Stimulated activated CD8-positive, alpha-beta memory T cell treated with anti-CD3 and anti-CD28 coated beads, Interleukin-15, amount 100 ng/mL, for 1 hour (primary cell): Measurements from ENCODE around the gene ETV3.

Experiments used
- DNase-seq: peaks from one replicate; pipeline ENCODE4 v3.0.0-alpha.2; 2020; ENCODE audit warnings: low read depth

Gene ETV3

DNA sequence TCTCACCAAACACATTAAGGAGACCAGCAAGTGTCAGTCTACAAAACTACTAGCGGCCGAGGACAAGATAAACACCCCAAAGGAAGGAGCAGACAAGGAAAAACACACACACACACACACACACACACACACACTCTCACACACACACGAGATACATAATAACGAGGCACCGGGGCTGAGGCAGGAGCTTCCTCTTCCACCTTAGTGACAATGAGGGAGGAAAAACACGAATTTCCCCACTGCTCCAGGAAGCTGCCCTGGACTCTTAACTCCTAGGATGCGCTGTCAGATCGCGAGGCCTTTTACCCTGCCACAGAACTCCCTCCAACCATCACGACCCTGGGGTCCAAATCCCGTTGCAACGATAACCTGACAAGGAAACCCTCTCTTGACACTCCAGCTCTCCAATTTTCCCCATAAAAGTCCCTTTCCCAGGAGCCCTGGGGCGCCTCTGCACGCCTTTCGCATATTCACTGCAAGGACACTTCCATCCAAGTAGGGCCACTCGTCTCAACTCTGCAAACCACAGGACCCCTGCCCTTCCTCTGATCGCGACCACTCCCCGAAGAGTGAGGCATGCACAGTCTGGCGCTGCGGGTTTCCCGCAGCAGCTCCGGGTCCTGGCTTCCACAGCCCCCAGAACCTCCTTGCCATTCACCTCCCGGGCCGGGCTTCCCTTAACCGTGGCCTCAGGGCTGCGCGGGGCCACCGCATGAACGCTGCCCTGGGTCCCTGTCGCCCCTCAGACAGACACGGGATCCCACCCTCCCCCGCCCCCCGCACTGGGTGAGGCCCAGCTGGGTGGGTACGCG is 581 bp downstream of the ETV3 start:
- DNase-seq: no peak

DNA sequence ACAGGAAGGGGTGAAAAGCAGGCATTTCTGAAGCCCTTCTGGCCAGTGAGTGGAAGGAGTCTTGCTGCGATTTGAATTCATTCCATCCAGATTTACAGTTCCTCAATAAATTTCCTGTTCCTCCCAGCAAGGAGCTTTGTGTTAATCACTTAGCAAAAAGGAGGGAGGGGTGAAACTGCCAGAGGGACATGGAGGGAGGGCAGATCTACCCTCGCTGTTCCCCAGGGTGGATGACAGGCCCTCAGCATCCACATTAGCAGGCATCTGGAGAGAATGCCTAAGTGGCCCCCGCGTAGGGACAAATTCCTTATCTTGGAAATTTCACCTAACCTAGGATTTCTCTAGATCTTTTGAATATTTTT is 1.2 kb downstream of the ETV3 start:
- DNase-seq: no peak

DNA sequence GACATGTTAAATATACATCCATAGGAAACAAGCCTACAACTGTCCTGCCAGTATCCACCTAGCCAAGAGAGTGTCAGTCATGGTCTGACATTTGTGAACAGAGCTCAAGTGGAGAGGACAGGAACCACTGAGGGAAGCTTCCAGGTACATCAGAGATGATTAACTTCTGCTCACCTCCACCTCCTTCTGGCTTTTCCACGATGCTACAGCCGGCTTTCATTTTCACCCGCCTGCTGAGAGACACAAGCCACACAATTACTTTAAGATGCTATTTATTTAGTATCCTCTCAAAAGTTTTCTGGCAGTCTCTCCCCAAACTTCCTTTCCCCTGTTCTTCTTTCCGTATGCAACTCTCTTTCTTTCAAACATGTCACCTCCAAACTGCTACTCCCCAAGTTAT is 2.1 kb downstream of the ETV3 start:
- DNase-seq: no peak

DNA sequence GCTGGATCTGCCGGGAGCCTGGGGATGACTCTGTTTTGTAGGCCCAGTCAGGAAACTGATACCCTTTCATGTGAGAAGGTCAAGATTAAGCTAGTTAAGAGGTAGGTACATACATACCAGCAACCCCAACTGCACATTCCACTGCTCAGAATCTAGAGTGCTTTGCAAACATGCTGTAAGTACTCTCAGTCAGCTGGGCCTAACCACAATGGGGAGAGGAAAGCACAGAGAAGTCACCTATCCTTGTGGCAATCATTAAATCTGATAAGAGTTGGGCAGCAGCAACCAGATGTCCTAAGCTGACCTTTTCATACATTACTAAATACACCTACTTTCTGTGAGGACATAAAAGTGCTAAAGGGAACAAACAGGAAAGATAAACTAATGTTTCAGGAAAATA is 2.5 kb downstream of the ETV3 start:
- no peak for DNase-seq

- no peak for DNase-seq
Observed at GRCh38 chr1:157135070-157135469, 3.1 kb downstream of the ETV3 start.

DNA sequence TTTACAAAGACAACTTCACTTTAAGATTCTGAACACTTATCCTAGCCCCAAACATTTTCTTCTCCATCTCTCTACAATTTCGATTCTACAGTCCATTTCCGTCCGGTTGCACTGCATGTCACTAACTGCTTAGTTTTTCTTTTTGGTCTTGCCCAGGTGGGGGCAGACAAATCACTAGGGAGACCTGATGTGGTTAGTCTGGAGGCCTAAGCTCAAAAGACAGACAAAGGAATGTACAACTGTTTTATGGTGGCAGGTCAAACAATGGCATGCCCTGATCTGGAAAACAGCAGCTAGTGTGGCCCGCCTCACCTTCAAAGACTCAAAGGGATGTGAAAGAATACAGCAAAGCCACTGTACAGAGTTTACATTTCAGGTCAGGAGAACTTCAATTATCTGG is 3.8 kb downstream of the ETV3 start:
- DNase-seq: no peak

- DNase-seq: no peak
Observed at GRCh38 chr1:157133426-157133825, 4.8 kb downstream of the ETV3 start.

- no peak for DNase-seq
Observed at GRCh38 chr1:157132616-157133167, 5.5 kb downstream of the ETV3 start.

- no peak for DNase-seq
Observed at GRCh38 chr1:157132111-157132510, 6.1 kb downstream of the ETV3 start.

DNA sequence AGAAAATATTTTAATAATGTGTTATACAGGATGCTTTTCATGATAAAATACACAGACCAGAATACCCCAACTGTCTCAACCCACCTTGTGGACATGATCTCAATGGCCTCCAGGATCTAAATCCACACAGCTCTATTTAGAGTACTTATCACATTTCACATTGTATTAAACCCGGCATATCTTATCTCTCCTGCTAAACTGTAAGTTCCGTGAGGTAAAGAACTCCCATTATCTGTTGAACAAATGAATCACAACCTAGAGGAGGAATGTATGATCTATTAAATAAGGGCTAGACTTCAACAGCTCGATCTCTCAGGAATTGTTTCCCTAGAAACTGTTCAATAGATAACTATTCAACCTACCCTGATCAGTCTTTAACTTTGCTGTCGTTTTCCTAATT is 6.9 kb downstream of the ETV3 start:
- DNase-seq: no peak

- no peak for DNase-seq
Observed at GRCh38 chr1:157124855-157125254, 13.3 kb downstream of the ETV3 start.

DNA sequence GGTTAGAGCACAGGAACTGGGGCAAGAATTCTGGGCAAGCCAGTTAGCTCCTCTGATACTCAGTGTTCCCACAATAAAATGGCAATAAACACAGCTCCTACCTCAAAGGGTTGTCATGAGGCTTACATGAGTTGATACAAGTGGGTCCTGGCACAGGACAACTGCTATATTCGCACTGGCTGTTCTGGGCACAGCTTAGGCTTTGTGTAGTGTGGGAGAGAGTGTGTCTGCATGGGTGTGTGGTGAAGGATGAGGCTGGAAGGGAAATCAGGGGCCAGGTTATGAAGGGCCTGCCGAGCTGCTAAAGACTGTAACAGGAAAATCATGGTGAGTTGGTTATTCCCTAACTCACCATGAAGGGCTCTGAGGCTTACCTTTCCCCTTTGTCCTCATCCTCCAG is 18.7 kb downstream of the ETV3 start:
- DNase-seq: no peak

GRCh38 chr1:157119008-157119407 is 19.2 kb downstream of the ETV3 start:
- DNase-seq: no peak

GRCh38 chr1:157117527-157118057 is 20.6 kb downstream of the ETV3 start:
- no peak for DNase-seq

DNA sequence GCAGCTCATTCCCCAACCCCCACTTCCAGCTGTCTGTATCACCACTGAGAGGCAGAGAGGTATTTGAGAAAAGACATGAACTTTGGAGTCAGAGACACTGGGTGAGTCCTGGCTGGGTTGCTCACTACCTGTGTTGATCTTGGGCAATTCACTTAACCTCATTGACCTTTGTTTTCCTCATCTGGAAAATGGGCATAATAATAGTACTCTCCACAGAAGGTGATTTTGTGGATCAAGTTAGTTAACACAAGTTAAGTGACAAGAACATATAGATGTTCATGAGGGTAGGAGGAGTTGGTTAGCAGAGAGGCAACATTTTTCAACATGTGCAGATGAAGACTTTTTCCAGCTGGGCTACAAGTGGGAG is 21.5 kb downstream of the ETV3 start:
- no peak for DNase-seq

DNA sequence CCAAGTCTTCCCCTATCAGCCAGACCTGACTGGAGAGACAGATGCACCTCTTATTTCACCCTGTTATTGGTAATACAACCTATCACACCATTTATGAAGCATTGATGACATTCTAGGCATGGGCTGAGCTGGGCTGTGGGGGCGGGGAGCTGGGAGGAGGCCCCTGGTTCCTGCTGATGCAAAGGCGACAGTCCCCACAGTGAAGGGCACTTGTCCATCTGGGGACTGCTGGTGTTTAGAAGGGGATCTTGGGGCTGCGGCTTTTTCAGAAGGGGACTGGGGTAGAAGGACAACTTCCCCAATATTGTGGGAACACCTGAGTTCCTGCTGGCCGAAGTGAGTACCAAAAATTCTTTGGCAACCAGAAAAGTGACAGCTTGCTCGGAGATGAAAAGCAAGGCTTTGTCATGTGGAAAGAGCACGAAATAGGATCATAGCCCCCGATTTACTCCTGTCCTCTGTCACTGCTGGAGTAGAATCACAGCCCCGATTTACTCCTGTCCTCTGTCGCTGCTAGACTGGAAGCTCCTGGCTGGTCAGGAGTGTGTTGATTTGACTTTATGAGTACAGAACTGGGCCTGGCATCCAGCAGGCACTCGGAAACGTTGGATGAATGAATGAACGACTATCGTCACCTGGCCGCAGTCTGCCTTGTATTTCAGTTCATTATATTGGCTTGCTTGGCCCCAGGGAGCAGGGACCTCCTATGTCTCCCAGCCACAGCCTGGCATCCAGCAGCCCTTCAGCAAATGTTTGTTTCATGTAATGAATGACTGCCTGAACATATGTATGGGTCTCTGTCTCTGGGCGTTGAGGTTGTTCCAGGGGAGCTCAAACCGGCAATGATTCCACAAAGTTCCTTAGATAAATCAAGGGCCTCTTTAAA is 22.1 kb downstream of the ETV3 start:
- DNase-seq: no peak

GRCh38 chr1:157115429-157115838 is 22.8 kb downstream of the ETV3 start:
- no peak for DNase-seq

DNA sequence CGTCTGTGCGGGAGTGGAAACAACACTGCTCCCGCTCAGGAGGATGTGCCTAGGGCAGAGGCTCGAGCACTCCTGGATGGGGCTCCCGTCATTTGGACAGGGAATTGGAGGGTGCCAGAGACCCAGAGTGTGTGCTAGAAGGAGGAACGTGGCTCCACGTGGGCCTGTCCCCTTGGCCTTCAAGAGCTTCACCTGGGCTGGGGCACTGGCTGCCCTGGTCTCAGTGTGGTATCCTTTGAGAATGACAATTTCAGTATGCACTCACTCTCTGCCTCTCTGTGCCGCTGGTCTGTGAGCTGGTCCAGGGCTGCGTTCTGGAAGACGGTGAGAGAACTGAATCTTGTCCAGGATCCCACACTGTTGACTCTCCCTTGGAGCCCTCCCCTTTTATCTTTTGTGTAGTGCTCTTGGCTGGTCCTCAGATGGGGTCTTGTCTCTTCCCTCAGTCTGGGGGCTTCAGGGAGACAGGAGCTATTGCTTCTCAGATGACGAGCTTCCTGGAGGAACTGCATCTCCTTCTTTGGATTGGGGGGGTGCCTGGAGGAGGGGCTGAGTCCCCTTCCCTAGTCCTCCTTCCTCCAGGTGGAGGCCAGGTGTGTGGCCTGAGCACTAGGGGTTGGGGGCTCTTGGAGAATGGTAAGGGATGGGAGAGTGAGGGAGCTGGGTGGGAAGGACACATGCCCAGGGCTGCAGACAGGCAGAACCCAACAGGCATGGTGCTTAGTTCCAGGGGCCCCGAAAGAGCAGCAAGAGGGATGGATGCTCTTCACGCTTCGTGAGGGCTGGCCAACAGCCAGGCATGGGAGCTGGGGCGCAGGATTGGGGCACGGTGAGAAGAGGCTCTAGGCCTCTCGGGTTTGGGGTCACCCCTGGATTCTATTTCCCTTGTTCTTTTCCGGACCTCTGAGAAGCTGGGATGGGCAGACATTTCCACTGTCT is 23.7 kb downstream of the ETV3 start:
- no peak for DNase-seq

GRCh38 chr1:157113631-157114030 is 24.6 kb downstream of the ETV3 start:
- DNase-seq: no peak

DNA sequence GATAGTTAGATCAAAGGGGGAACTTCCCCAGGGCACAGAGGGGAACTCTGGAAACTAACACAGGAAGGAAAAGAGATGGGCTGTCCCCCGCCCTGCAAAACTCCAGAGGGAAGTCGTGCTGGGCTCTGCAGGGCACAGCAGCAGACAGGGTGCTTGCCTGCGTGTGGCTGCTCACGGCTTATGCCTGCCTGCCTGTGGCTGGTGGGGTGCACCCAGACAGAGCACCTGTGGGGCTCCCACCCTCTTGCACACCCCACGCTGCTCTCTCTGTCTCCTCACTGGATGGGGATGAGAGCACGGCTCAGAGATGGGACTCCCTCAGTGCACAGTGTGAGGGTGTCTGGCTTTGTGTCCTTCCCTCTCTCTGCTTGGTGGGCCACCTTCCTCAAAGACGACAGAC is 25.1 kb downstream of the ETV3 start:
- no peak for DNase-seq

GRCh38 chr1:157112186-157112867 is 25.9 kb downstream of the ETV3 start:
- DNase-seq: no peak
